ENCODE results near the gene ZNF213.
A peak's percentile ranks its signal among the peaks of the same experiment; 100 is the strongest.
"Not testable (repeated sequence)": the region's sequence is repeated elsewhere in the genome, so short reads cannot be mapped to it uniquely, and the experiment has no call there.

Gene ZNF213

DNA sequence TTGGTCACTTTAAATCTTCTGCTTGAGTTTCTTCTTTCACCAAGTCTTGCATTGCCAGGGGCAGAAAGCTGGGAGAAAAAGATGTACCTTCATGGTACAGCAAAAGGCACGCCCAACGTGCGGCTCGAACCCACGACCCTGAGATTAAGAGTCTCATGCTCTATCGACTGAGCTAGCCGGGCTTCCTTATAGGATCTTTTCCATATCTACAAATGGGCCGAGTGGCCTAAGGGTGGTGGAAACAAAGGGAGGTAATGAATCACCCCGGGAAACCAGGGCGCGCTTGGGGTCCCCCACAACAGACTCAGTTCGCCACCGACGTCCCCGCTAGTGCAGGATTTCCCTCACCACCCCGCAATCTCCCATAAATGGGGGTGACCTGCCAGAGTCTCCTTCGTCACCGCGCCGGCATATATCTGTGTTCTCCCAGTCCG is 45.6 kb downstream of the ZNF213 start:
- H3K9me3 ChIP-seq (ENCODE audit: control insufficient read depth, insufficient read depth, low read depth, low read length), result no peaks in the 10 kb centered on the region
- H3K27ac ChIP-seq (ENCODE audit: extremely low read depth, low read depth, low read length), result no peak overlapping the region
- ChIA-PET CTCF (no interaction called here), POLR2A (interaction anchor here (0.6 to 0.9 kb wide), 2 partner anchors 27 to 46 kb away, joined by 3 to 7 read pairs; partner anchors contain the start of gene ZNF213)
- H3K4me3 ChIP-seq (ENCODE audit: low read depth, low read length), result no peak overlapping the region
- no peak for TF ChIP-seq BCL11B (tag by site-specific recombination; IDR thresholded peaks at IDR 0.05; ENCODE audit: low read depth)
- TF ChIP-seq, protein P1, sequence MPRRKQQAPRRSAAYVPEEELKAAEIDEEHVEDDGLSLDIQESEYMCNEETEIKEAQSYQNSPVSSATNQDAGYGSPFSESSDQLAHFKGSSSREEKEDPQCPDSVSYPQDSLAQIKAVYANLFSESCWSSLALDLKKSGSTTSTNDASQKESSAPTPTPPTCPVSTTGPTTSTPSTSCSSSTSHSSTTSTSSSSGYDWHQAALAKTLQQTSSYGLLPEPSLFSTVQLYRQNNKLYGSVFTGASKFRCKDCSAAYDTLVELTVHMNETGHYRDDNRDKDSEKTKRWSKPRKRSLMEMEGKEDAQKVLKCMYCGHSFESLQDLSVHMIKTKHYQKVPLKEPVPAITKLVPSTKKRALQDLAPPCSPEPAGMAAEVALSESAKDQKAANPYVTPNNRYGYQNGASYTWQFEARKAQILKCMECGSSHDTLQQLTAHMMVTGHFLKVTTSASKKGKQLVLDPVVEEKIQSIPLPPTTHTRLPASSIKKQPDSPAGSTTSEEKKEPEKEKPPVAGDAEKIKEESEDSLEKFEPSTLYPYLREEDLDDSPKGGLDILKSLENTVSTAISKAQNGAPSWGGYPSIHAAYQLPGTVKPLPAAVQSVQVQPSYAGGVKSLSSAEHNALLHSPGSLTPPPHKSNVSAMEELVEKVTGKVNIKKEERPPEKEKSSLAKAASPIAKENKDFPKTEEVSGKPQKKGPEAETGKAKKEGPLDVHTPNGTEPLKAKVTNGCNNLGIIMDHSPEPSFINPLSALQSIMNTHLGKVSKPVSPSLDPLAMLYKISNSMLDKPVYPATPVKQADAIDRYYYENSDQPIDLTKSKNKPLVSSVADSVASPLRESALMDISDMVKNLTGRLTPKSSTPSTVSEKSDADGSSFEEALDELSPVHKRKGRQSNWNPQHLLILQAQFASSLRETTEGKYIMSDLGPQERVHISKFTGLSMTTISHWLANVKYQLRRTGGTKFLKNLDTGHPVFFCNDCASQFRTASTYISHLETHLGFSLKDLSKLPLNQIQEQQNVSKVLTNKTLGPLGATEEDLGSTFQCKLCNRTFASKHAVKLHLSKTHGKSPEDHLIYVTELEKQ (tag by site-specific recombination; IDR thresholded peaks at IDR 0.05; ENCODE audit: borderline replicate concordance), result no peak
- TF ChIP-seq ZNF558 (tag by site-specific recombination; IDR thresholded peaks at IDR 0.05), result no peak
- no peak for TF ChIP-seq ZNF529 (tag by site-specific recombination; IDR thresholded peaks at IDR 0.05; ENCODE audit: insufficient replicate concordance)
- TF ChIP-seq, protein P2, sequence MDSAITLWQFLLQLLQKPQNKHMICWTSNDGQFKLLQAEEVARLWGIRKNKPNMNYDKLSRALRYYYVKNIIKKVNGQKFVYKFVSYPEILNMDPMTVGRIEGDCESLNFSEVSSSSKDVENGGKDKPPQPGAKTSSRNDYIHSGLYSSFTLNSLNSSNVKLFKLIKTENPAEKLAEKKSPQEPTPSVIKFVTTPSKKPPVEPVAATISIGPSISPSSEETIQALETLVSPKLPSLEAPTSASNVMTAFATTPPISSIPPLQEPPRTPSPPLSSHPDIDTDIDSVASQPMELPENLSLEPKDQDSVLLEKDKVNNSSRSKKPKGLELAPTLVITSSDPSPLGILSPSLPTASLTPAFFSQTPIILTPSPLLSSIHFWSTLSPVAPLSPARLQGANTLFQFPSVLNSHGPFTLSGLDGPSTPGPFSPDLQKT (IDR thresholded peaks at IDR 0.05; ENCODE audit: borderline replicate concordance, low read depth, low read length), result no peak
- TF ChIP-seq ZFP69B (tag by site-specific recombination; IDR thresholded peaks at IDR 0.05), result no peak
- TF ChIP-seq GLIS2 (tag by site-specific recombination; IDR thresholded peaks at IDR 0.05), result no peak
- TF ChIP-seq YY2 (tag by site-specific recombination; IDR thresholded peaks at IDR 0.05), result no peak
- no peaks in the 10 kb centered on the region for H3K36me3 ChIP-seq (ENCODE audit: control insufficient read depth in 2 of 2, insufficient read depth in 1 of 2, low read length in 2 of 2)
- no peaks in the 10 kb centered on the region for H3K4me1 ChIP-seq (ENCODE audit: control insufficient read depth, insufficient read depth, low read length)

DNA sequence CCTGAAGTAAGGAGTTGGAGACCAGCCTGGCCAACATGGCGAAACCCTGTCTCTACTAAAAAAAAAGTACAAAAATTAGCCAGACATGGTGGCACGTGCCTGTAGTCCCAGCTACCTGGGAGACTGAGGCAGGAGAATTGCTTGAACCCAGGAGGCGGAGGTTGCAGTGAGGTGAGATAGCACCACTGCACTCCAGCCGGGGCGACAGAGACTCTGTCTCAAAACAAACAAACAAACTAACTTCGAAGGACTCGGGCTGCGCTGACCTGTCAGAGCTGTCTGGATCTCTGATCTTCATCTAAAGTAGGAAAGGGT is 47.4 kb downstream of the ZNF213 start:
- ChIA-PET CTCF (interaction anchor here (0.6 to 1.5 kb wide), 3 partner anchors 10 to 283 kb away, joined by 3 to 4 read pairs (median 4); no protein-coding TSS in a partner anchor), POLR2A (interaction anchor here (1.1 to 2.6 kb wide), 5 partner anchors 10 to 101 kb away, joined by 4 to 15 read pairs (median 8); partner anchors contain the start of gene ZNF213)
- not testable (repeated sequence) for H3K4me1 ChIP-seq (ENCODE audit: control insufficient read depth, insufficient read depth, low read length); H3K9me3 ChIP-seq (ENCODE audit: control insufficient read depth, insufficient read depth, low read depth, low read length); H3K27ac ChIP-seq (ENCODE audit: extremely low read depth, low read depth, low read length); H3K36me3 ChIP-seq (ENCODE audit: control insufficient read depth in 2 of 2, insufficient read depth in 1 of 2, low read length in 2 of 2); H3K4me3 ChIP-seq (ENCODE audit: low read depth, low read length)
- TF ChIP-seq ZNF623 (tag by site-specific recombination; IDR thresholded peaks at IDR 0.05), result 0 out of 2 replicates have a peak, but pooled peaks have one; percentile 8
- peak; percentile 70; the same call in 1 of the 2 replicates for TF ChIP-seq ZNF2 (tag by site-specific recombination; IDR thresholded peaks at IDR 0.05)

DNA sequence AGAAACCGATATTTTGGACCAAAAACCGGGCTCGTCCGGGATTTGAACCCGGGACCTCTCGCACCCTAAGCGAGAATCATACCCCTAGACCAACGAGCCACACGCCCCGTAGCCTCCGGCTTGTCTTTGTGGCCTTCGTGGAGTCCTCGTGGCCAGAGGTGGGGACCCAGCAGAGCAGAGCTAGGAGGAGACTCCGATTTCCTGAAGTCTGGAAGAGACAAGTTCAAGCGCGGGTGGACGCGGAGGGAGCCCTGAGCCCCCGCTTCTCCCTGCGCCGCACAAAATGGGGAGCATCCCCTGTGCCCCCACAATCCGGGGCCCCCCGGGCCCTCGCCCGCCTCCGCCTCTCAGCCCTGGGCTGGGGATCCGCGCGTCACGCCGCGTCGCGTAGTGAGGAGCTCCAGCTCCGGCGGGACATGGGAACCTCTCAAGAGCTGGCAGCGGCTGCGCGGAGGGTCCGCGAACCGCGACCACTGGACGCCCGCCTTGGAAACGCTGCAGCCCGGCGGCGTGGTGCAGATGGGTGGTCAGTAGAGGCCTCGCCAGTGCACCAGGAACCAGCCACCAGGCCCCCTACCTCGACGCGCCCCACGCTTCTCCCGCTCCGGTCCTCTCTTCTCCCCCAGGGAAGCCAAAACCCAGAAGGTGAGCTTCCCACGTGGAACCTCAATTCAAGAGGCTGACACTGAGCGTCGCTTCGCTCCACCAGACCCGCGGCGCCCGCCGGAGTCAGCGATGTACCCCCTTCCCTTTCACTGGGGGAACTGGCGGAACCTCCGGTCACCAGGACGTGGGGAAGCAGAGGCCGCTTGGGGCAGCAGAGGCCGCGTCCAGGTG is 48.0 kb downstream of the ZNF213 start:
- Histone ChIP-seq H3K9me3 (ENCODE audit: control insufficient read depth, insufficient read depth, low read depth, low read length) (no peaks in the 10 kb centered on the region), H3K4me3 (ENCODE audit: low read depth, low read length) (peak overlapping the region; percentile 52), H3K27ac (ENCODE audit: extremely low read depth, low read depth, low read length) (peak overlapping the region; percentile 35; the same call in 1 of the 2 replicates), H3K4me1 (ENCODE audit: control insufficient read depth, insufficient read depth, low read length) (no peaks in the 10 kb centered on the region), H3K36me3 (ENCODE audit: control insufficient read depth in 2 of 2, insufficient read depth in 1 of 2, low read length in 2 of 2) (no peaks in the 10 kb centered on the region)
- ChIA-PET CTCF (interaction anchor here (0.6 to 1.9 kb wide), 7 partner anchors 11 to 471 kb away, joined by 3 to 9 read pairs (median 3); no protein-coding TSS in a partner anchor), POLR2A (interaction anchor here (0.8 to 2.6 kb wide), 6 partner anchors 9 to 100 kb away, joined by 3 to 15 read pairs (median 6); partner anchors contain the start of gene ZNF213)
- TF ChIP-seq, protein P3, sequence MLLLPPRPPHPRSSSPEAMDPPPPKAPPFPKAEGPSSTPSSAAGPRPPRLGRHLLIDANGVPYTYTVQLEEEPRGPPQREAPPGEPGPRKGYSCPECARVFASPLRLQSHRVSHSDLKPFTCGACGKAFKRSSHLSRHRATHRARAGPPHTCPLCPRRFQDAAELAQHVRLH (tag by site-specific recombination; IDR thresholded peaks at IDR 0.05), result peak; percentile 70
- TF ChIP-seq, protein P4, sequence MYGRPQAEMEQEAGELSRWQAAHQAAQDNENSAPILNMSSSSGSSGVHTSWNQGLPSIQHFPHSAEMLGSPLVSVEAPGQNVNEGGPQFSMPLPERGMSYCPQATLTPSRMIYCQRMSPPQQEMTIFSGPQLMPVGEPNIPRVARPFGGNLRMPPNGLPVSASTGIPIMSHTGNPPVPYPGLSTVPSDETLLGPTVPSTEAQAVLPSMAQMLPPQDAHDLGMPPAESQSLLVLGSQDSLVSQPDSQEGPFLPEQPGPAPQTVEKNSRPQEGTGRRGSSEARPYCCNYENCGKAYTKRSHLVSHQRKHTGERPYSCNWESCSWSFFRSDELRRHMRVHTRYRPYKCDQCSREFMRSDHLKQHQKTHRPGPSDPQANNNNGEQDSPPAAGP (tag by site-specific recombination; IDR thresholded peaks at IDR 0.05), result peak; percentile 78
- TF ChIP-seq ZBTB7A (tag by site-specific recombination; IDR thresholded peaks at IDR 0.05; ENCODE audit: low read depth), result peak; percentile 7; the same call in 1 of the 2 replicates
- no peak for TF ChIP-seq ZNF843 (tag by site-specific recombination; IDR thresholded peaks at IDR 0.05)
- TF ChIP-seq ZFP69B (tag by site-specific recombination; IDR thresholded peaks at IDR 0.05), result peak; percentile 66; the same call in 1 of the 2 replicates
- TF ChIP-seq, protein P5, sequence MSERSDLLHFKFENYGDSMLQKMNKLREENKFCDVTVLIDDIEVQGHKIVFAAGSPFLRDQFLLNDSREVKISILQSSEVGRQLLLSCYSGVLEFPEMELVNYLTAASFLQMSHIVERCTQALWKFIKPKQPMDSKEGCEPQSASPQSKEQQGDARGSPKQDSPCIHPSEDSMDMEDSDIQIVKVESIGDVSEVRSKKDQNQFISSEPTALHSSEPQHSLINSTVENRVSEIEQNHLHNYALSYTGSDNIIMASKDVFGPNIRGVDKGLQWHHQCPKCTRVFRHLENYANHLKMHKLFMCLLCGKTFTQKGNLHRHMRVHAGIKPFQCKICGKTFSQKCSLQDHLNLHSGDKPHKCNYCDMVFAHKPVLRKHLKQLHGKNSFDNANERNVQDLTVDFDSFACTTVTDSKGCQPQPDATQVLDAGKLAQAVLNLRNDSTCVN (tag by site-specific recombination; optimal IDR thresholded peaks at IDR 0.05), result peak; percentile 69
- TF ChIP-seq, protein P6, sequence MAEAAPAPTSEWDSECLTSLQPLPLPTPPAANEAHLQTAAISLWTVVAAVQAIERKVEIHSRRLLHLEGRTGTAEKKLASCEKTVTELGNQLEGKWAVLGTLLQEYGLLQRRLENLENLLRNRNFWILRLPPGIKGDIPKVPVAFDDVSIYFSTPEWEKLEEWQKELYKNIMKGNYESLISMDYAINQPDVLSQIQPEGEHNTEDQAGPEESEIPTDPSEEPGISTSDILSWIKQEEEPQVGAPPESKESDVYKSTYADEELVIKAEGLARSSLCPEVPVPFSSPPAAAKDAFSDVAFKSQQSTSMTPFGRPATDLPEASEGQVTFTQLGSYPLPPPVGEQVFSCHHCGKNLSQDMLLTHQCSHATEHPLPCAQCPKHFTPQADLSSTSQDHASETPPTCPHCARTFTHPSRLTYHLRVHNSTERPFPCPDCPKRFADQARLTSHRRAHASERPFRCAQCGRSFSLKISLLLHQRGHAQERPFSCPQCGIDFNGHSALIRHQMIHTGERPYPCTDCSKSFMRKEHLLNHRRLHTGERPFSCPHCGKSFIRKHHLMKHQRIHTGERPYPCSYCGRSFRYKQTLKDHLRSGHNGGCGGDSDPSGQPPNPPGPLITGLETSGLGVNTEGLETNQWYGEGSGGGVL (tag by site-specific recombination; IDR thresholded peaks at IDR 0.05), result 0 out of 2 replicates have a peak, but pooled peaks have one; percentile 41
- TF ChIP-seq SP3 (tag by site-specific recombination; IDR thresholded peaks at IDR 0.05), result peak; percentile 23; the same call in 1 of the 2 replicates
- peak; percentile 30; the same call in 1 of the 2 replicates for TF ChIP-seq ZIC2 (tag by site-specific recombination; IDR thresholded peaks at IDR 0.05)
- TF ChIP-seq MYNN (tag by site-specific recombination; IDR thresholded peaks at IDR 0.05; ENCODE audit: borderline replicate concordance), result no peak
- TF ChIP-seq OSR2 (tag by site-specific recombination; IDR thresholded peaks at IDR 0.05), result no peak

All from HEK293 (cell line).